HG03432 (cell line): ENCODE results near the gene PHF2.

Source experiments
- ATAC-seq: cut with Tn5 transposase; IDR thresholded peaks from one replicate; pipeline ENCODE4 v1.9.1; 2021; ENCODE audit warnings: mild to moderate bottlenecking, moderate library complexity; ENCODE audit not compliant: unreplicated experiment

The PHF2 gene

GRCh38 chr9:93648181-93648580 lies 71.8 kb downstream of the PHF2 start:
- ATAC-seq: no peak

- no peak for ATAC-seq
These were observed 72.5 kb downstream of the PHF2 start for GRCh38 chr9:93648836-93649235.

GRCh38 chr9:93649610-93650261 lies 73.4 kb downstream of the PHF2 start:
- ATAC-seq: no peak

- no peak for ATAC-seq
These were observed 74.1 kb downstream of the PHF2 start for GRCh38 chr9:93650448-93650847.

DNA sequence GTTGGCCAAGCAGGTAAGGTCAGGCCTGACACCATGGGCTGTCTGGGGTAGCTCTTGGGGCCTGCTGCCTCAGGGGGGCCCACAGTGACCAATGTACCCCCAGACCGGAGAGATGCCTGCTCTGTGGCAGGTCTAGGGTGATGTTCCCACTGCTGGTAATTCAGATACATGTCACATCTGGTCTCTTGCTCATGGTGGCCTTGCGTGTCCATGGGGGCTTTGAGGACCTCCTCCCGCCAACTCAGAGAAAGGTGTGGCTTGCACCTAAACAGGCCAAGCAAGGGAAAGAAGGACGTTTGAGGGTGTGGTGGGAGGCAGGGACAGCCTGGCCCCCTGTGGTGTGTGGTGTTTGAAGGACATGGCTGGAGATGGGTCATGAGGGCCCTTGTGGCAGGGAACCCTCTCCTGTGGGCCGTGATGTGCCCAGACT lies 75.2 kb downstream of the PHF2 start:
- ATAC-seq: no peak

GRCh38 chr9:93652604-93653592 lies 76.5 kb downstream of the PHF2 start:
- no peak for ATAC-seq

DNA sequence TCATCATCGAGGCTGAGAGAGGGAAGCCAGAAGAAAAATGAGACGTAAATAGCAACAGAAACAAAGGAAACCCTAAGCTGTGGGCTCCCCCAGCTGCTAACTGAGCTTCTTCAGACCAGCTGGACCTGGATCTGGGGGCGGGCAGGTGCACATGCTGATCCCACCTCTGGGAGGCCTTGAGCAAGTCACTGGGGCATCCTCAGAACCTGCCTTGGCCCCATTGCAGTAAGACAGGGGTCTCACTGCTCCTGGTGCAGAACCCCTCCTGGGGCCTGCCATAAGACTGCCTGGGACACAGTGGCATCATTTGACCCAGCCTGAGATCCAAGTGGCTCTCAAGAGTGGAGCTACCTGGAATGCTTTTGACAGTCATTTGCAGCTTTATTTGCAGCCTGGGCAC lies 77.4 kb downstream of the PHF2 start:
- no peak for ATAC-seq

- no peak for ATAC-seq
These were observed 78.1 kb downstream of the PHF2 start for GRCh38 chr9:93654351-93654961.

DNA sequence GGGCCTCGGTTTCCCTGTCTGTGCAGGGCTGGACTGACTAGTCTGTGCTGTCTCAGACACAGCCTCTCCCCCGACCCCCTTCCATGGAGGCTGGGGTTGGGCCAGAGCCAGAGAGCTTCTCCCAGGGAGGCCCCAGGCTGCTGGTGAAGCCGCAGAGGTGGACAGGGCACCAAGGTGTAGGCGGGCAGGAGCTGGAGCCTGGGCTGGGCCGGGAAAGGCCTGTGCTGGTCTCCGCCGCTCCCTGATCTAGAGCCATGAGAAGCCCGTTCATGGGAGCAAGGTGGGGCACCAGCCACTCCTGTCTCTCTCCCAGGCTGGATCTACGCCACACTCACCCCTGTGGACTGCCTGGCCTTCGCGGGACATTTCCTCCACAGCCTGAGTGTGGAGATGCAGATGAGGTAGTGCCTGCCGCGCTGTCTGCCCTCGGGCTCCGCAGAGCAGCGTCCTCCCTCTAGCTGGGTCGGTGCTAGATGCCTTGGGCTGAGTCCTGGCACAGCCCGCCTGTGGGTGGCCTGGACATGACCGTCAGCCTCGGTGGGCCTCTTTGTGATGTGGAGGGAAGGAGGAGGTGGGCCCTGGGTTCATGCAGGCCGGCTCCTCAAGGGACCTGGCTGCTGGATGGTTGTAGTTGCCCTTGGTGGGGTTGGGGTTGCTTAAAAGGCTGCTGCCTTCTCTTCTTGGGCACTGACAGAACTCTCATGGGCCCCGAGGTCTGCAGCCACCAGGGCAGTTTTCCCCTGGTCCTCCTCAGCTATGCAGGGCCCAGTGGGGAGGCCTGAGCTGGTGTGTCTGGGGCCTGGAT lies 79.4 kb downstream of the PHF2 start:
- no peak for ATAC-seq

DNA sequence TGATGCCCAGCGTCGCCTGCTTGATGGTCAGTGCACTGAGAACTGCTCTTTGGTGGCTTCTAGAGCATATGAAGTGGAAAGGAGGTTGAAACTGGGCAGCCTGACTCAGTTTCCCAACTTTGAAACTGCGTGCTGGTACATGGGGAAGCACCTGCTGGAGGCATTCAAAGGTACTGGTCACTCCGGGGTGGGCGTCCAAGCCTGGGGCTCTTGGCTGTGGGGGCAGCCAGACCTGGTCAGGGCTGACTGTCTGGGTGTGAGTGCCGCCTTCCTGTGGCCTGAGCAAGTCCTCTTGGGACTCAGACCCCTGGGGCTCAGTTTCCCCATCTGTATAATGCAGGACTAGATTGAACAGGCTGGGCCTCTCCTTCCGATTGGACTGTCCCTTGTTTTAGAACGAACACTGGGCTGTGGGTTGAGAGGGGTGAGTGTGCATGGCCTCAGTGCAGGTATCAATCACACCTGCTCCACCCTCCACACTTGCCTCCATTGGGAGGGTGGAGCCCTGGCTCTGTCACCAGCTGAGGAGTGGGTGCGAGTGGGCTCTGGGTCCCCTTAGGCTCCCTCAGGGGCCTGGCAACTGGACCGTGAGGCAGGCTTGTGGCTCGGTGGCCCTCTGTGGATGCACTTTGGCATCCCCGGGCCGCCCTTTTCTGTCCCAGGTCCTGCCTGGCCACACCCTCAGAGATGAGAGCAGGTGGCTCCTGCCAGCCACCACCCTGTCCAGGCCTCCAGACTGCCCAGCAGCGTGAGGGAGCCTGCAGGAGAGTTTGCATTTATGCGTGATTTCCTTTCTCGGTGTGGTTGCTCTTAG lies 80.2 kb downstream of the PHF2 start:
- ATAC-seq: no peak

DNA sequence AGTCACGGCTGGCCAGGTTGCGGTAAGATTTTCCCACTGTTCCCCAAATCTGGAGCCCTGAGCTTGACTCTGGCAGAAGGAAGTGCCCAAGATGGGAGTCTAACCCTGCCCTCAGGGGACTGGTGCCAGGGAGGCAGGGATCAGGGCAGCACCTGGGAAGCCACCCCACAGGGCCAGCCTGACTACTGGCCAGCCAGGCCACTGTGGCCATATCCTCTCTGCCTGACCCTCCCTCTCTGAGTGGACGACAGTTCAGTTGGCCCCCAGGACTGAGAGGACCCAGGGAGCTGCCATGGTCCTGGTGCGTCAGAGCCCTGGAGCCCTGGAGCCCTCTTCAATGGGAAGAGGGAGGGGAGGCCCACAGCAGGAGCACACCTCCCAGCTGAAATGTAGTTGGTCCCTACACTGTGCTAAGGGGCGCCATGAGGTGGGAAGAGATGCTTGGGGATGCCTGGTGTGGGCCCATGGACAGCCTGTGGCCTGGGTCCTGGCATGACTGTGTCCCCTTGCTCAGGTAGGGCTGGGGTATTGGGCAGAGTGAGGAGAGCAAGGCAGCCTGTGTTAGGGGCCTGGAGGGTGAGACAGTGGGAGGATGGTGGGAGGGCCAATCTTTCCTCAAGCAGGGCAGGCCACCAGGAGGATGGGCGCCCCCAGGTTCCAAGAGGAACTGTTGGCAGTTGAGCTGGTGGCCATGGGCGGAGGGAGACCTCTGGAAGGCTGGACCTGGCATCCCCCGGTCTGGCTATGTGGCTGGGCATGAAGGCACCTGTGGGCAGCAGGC lies 81.1 kb downstream of the PHF2 start:
- no peak for ATAC-seq

GRCh38 chr9:93658184-93658925 lies 82.0 kb downstream of the PHF2 start:
- ATAC-seq: no peak

DNA sequence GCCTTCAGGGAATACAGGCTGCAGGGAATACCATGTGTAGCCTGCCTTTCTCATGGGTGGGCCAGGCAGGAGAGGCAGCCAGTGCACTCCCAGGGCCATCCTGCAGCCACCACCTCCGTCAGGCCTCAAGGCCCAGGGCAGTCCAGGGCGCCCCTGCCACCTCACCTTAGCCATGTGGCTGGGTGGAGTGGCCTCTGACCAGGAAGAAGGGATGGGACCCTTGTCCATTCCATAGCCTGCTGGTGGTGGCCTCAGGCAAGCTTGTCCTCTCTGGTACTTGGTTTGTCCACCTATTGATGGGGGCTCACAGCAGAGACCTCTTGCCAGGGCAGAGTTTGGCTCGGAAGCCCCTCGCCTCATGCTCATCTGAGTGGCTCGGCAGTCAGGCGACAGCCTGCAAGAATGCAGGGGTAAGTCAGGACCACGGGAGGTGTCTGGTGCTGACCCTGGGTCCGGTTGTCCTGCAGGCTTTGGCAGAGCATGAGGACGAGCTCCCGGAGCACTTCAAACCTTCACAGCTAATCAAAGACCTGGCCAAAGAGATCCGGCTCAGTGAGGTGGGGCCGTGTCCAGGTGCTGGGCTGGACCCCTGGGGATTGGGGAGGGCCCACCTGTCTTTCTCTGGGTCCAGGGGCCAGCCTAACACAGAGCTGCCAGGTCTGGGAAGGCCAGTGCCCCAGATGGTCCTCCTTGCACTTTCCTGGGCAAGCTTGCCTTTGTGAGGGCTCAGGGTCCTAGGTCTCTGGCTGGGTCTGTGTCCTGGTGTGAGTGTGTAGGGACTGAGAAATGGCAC lies 82.9 kb downstream of the PHF2 start:
- ATAC-seq: no peak

DNA sequence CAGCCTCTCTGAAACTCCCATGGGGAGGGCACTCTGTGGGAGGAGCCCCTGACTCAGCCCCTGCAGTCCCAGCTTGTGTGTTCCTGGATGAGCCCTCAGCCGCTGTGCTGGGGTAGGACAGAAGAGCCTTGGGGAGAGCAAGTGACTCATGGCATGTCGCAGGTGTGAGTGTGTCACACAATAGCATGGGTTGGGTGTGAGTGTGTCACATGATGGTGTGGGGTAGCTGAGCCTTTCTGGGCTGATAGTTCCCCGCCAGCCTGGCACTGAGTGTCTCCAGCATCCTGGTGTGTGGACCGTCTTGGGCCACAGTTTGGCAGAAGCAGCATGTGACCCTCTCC lies 83.4 kb downstream of the PHF2 start:
- ATAC-seq: no peak

DNA sequence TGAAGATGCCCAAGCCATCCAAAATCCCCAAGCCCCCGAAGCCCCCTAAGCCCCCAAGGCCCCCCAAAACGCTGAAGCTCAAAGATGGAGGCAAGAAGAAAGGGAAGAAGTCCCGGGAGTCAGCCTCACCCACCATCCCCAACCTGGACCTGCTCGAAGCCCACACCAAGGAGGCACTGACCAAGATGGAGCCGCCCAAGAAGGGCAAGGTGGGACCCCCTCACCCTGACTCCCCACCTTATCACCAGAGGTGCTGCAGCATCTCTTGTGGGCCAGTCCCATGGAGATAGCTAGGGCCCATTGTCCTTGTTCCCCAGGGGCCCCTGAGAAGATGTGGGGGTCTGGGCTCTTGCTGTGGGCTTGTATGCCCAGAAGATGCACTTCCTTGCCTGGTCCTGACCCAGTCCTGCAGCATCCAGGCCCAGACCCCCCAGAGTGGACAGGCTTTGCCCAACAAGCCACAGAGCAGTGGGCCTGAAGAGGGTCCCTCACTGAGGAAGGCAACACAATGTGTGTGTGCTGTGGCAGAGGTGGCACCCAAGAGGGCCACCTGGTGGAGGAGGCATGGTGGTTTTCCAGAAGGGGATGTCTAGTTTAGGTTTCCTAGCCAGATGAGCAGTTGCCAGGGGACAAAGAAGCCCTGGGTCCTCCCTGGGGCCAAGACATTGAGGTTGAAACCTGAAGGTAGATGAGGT lies 84.1 kb downstream of the PHF2 start:
- ATAC-seq: no peak

- no peak for ATAC-seq
These were observed 85.2 kb downstream of the PHF2 start for GRCh38 chr9:93661591-93661990.

DNA sequence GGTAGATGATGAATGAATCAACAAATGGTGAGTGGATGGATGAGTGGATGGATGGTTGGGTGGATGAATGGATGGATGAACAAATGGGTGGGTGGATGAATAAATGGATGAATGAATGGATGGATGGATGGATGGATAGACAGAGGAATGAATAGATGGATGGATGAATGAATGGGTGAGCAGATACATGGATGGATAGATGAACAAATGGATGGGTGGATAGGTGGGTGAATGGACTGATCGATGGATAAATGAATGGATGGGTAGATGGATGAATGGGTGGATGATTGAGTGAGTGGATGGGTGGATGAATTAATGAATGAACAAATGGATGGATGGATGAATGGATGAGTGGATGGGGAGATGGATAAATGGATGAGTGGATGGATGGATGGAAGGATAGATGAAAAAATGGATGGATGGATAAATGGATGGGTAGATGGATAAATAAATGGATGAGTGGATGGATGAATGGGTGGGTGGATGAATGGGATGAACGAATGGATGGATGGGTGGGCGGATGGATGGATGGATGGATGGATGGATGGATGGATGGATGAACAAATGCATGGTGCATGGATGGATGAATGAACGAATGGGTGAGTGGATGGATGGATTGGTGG lies 85.7 kb downstream of the PHF2 start:
- no peak for ATAC-seq
